Stimulated activated CD4-positive, alpha-beta T cell treated with anti-CD3 and anti-CD28 coated beads, Interleukin-1b, Interleukin-23, amount 100 ng/mL, for 1 hour (primary cell): Measurements from ENCODE around the gene TTC12.
"Not testable (repeated sequence)": the region's sequence is repeated elsewhere in the genome, so short reads cannot be mapped to it uniquely, and the experiment has no call there.

Source experiments
- DNase-seq, 2 donors: peaks; one replicate each; pipeline ENCODE4 v3.0.0-alpha.2; 2020; ENCODE audit warnings: low read depth in 2 of 2

Gene TTC12

GRCh38 chr11:113286509-113287497 is 27.6 kb upstream of the TTC12 start:
- no peak for DNase-seq

GRCh38 chr11:113287801-113288200 is 26.6 kb upstream of the TTC12 start:
- DNase-seq, result no peak

GRCh38 chr11:113288286-113288863 is 26.0 kb upstream of the TTC12 start:
- no peak for DNase-seq

- DNase-seq, result peak; percentile 10 to 48
Observed at GRCh38 chr11:113289431-113290187, 24.8 kb upstream of the TTC12 start.

GRCh38 chr11:113293936-113294335 is 20.4 kb upstream of the TTC12 start:
- DNase-seq, result no peak

- DNase-seq, result no peak
Observed at GRCh38 chr11:113295993-113296392, 18.4 kb upstream of the TTC12 start.

- DNase-seq, result no peak
Observed at GRCh38 chr11:113296447-113297205, 17.8 kb upstream of the TTC12 start.

- DNase-seq, result not testable (repeated sequence)
Observed at GRCh38 chr11:113298496-113298895, 15.9 kb upstream of the TTC12 start.

- DNase-seq, result no peak
Observed at GRCh38 chr11:113304916-113305315, 9.5 kb upstream of the TTC12 start.

GRCh38 chr11:113305440-113306336 is 8.7 kb upstream of the TTC12 start:
- DNase-seq, result peak; percentile 34 to 36

- no peak for DNase-seq
Observed at GRCh38 chr11:113308601-113309000, 5.8 kb upstream of the TTC12 start.

GRCh38 chr11:113311536-113311935 is 2.8 kb upstream of the TTC12 start:
- no peak for DNase-seq

GRCh38 chr11:113313601-113314000 is 782 bp upstream of the TTC12 start:
- DNase-seq, result no peak

GRCh38 chr11:113314065-113314388 is 356 bp upstream of the TTC12 start:
- no peak for DNase-seq

- DNase-seq, result no peak
Observed at GRCh38 chr11:113315811-113316210, 1.4 kb downstream of the TTC12 start.

- DNase-seq, result no peak
Observed at GRCh38 chr11:113316256-113316655, 1.9 kb downstream of the TTC12 start.

GRCh38 chr11:113317339-113317738 is 3.0 kb downstream of the TTC12 start:
- no peak for DNase-seq

GRCh38 chr11:113319085-113319484 is 4.7 kb downstream of the TTC12 start:
- no peak for DNase-seq

- no peak for DNase-seq
Observed at GRCh38 chr11:113322158-113322557, 7.8 kb downstream of the TTC12 start.

- DNase-seq, result no peak
Observed at GRCh38 chr11:113324250-113324649, 9.9 kb downstream of the TTC12 start.

GRCh38 chr11:113329725-113330124 is 15.3 kb downstream of the TTC12 start:
- no peak for DNase-seq
